ENCODE measurements around the gene ZDHHC18. TPM values are rescaled to one million over a fixed set of nuclear protein-coding genes. Genes with fewer than 3 reads are reported as not detected.

The ZDHHC18 gene
- total RNA-seq, 1 experiment from 2014 or later, result 33.1 TPM

DNA sequence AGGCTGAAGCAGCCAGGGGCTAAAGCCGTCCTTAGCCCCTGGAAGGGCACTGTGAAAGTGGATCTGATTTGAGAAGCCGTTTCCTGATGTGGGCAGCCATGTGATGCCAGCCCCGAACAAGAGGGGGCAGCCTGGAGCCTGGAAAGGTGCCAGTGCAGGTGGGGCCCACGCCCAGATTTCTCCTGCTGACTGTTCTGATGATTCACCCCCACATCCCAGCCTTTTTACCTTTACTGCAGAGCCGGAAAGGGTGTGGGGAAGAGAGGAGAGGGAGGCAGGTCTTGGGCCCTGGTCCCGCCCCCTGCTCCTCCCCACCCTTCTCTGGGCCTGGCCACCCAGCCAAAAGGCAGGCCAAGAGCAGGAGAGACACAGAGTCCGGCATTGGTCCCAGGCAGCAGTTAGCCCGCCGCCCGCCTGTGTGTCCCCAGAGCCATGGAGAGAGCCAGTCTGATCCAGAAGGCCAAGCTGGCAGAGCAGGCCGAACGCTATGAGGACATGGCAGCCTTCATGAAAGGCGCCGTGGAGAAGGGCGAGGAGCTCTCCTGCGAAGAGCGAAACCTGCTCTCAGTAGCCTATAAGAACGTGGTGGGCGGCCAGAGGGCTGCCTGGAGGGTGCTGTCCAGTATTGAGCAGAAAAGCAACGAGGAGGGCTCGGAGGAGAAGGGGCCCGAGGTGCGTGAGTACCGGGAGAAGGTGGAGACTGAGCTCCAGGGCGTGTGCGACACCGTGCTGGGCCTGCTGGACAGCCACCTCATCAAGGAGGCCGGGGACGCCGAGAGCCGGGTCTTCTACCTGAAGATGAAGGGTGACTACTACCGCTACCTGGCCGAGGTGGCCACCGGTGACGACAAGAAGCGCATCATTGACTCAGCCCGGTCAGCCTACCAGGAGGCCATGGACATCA lies 36.5 kb downstream of the ZDHHC18 start, which contains the start of gene SFN:
Gene SFN, plus strand, starts transcription at position 369 of the 904 bp plus-strand sequence. Its CDS starts 64 bp downstream, at position 433.
- H3K9ac ChIP-seq (ENCODE audit: extremely low read depth, insufficient read length, low read length), result no peak within 1 kb of the TSS
- H2BK12ac ChIP-seq (ENCODE audit: insufficient read length, low read depth, low read length), result no peak within 1 kb of the TSS
- Mint-ChIP-seq H3K4me1 (peaks cover 38 to 40% of the 10 kb centered on the region in 2 experiments), H3K4me3 (peak within 1 kb of the TSS; percentile 34 to 69), H3K27ac (peak within 1 kb of the TSS; percentile 1 to 78 (median 73); a peak in 2 of 7 replicates), H3K27me3 (ENCODE audit: low read depth) (peaks cover 20% of the 10 kb centered on the region), H3K36me3 (ENCODE audit: insufficient read depth in 1 of 3, low read depth in 3 of 3) (no peaks in the 10 kb centered on the region), H3K9me3 (no peaks in the 10 kb centered on the region)
- H3K27ac ChIP-seq (ENCODE audit: insufficient read length, low read depth, low read length), result no peak within 1 kb of the TSS
- H3K79me2 ChIP-seq (ENCODE audit: insufficient read depth, low read length), result no peaks in the 10 kb centered on the region
- no peak within 1 kb of the TSS for H3T11ph ChIP-seq (ENCODE audit: low read length)
- no peak within 1 kb of the TSS for H2AFZ ChIP-seq (ENCODE audit: low read length)
- no CpG with 5 or more reads among the region's 37 CpGs for whole genome bisulfite sequencing (ENCODE audit: extremely low coverage, insufficient read length, low lambda C conversion rate)
- no peak within 1 kb of the TSS for H3K56ac ChIP-seq (ENCODE audit: insufficient read length, low read depth, low read length)
- H3K9me3 ChIP-seq (ENCODE audit: control insufficient read depth, low read depth, low read length), result no peaks in the 10 kb centered on the region
- H3K4me1 ChIP-seq (ENCODE audit: insufficient read depth, low read length), result no peaks in the 10 kb centered on the region; the same call in 1 of the 2 replicates
- peak; percentile 96 for DNase-seq
- no peak within 1 kb of the TSS for H2AK5ac ChIP-seq (ENCODE audit: insufficient read length, low read length)
- H3K4ac ChIP-seq (ENCODE audit: low read depth, low read length), result no peak within 1 kb of the TSS
- H3K14ac ChIP-seq (ENCODE audit: insufficient read depth, low read length), result no peak within 1 kb of the TSS; the same call in 1 of the 2 replicates
- H2BK120ac ChIP-seq (ENCODE audit: low read depth, low read length, poor library complexity, severe bottlenecking), result no peak within 1 kb of the TSS
- H4K8ac ChIP-seq (replicated peaks; ENCODE audit: insufficient read length, low read depth, low read length), result no peak within 1 kb of the TSS
- TF ChIP-seq CTCF (conservative IDR thresholded peaks at IDR 0.05), result peak; percentile 79
- no peak within 1 kb of the TSS for H4K5ac ChIP-seq (ENCODE audit: insufficient read length, low read depth, low read length)
- H4K20me1 ChIP-seq (ENCODE audit: control insufficient read depth, insufficient read depth, insufficient read length), result no peaks in the 10 kb centered on the region
- no peak within 1 kb of the TSS for H2BK15ac ChIP-seq (ENCODE audit: low read depth, low read length)
- no peaks in the 10 kb centered on the region for H3K79me1 ChIP-seq (ENCODE audit: insufficient read depth, low read depth, low read length, poor library complexity, severe bottlenecking)
- peak within 1 kb of the TSS; percentile 73 for H3K4me2 ChIP-seq (ENCODE audit: insufficient read depth, insufficient read length, low read length)
- no peak within 1 kb of the TSS for H4K91ac ChIP-seq (ENCODE audit: insufficient read length, low read depth, low read length)
- no peak within 1 kb of the TSS for H3K23ac ChIP-seq (ENCODE audit: insufficient read length, low read depth, low read length)
- H3K18ac ChIP-seq (ENCODE audit: insufficient read length, low read depth, low read length), result no peak within 1 kb of the TSS
- H3K23me2 ChIP-seq (ENCODE audit: insufficient read length, low read depth, low read length, poor library complexity, severe bottlenecking), result peaks cover 4% of the 10 kb centered on the region
- no peak within 1 kb of the TSS for H2BK20ac ChIP-seq (ENCODE audit: low read depth, low read length, poor library complexity, severe bottlenecking)
- H3K27me3 ChIP-seq (ENCODE audit: insufficient read depth, low read length), result no peaks in the 10 kb centered on the region; the same call in 1 of the 2 replicates
- no peak within 1 kb of the TSS for H2BK5ac ChIP-seq (ENCODE audit: insufficient read length, low read length)
